HepG2 (cell line): ENCODE data around the gene KIAA0930. TPM values are rescaled to one million over a fixed set of nuclear protein-coding genes. Genes with fewer than 3 reads are reported as not detected.

Source experiments
- CEBPG ChIP-seq: IDR thresholded peaks from 2 replicates; pipeline ENCODE4 v1.6.1; 2016
- ELF3 ChIP-seq: IDR thresholded peaks from 2 replicates; pipeline ENCODE4 v1.6.1; 2016; ENCODE audit warnings: missing genetic modification reagents, missing compliant biosample characterization
- HDAC1 ChIP-seq: sonication (generic); formaldehyde crosslinking; IDR thresholded peaks from 2 replicates; pipeline ENCODE4 v1.5.1; 2020; ENCODE audit warnings: mild to moderate bottlenecking, missing genetic modification reagents
- HMGXB4 ChIP-seq, 2 experiments: sonication (generic) in 1 of 2; formaldehyde crosslinking in 1 of 2; IDR thresholded peaks; 2 replicates each; pipeline versions ENCODE4 v1.4.0 to v1.6.1; 2018 to 2020; ENCODE audit warnings: missing genetic modification reagents in 2 of 2, borderline replicate concordance in 1 of 2, low read depth in 1 of 2, mild to moderate bottlenecking in 1 of 2, missing biosample characterization in 1 of 2
- MATR3 ChIP-seq: sonication (generic); formaldehyde crosslinking; IDR thresholded peaks from 2 replicates; pipeline ENCODE4 v1.4.0; 2020; ENCODE audit warnings: missing genetic modification reagents
- MAX ChIP-seq: IDR thresholded peaks from 2 replicates; pipeline ENCODE4 v1.6.1; 2012; ENCODE audit warnings: inconsistent platforms
- MXD3 ChIP-seq: IDR thresholded peaks from 2 replicates; pipeline ENCODE4 v1.6.1; 2016; ENCODE audit warnings: mild to moderate bottlenecking, missing biosample characterization, missing genetic modification reagents
- NRL ChIP-seq: sonication (generic); formaldehyde crosslinking; IDR thresholded peaks from 2 replicates; pipeline ENCODE4 v1.5.0; 2020; ENCODE audit warnings: missing genetic modification reagents, mild to moderate bottlenecking, moderate library complexity, borderline replicate concordance
- RBM39 ChIP-seq: fragments of 200-400 bp; formaldehyde crosslinking; IDR thresholded peaks from one replicate; pipeline ENCODE4 v1.6.1; 2018; ENCODE audit warnings: antibody characterized with exemption, mild to moderate bottlenecking, low read depth, low read length; ENCODE audit not compliant: poor library complexity, severe bottlenecking
- SOX13 ChIP-seq, 3 experiments: fragments of 450-650 bp in 1 of 3; sonication (generic) in 1 of 3; formaldehyde crosslinking in 1 of 3; IDR thresholded peaks in 2 of 3; conservative IDR thresholded peaks in 1 of 3; 2 replicates each; pipeline versions ENCODE4 v1.5.0 to v1.6.1; 2016 to 2020; ENCODE audit warnings: antibody characterized with exemption in 1 of 3, mild to moderate bottlenecking in 1 of 3, missing compliant biosample characterization in 1 of 3, missing genetic modification reagents in 1 of 3, moderate library complexity in 1 of 3
- XRCC5 ChIP-seq: fragments of 200-400 bp; formaldehyde crosslinking; optimal IDR thresholded peaks from 2 replicates; pipeline ENCODE3; 2017; ENCODE audit warnings: mild to moderate bottlenecking, low read length
- YEATS2 ChIP-seq: sonication (generic); formaldehyde crosslinking; IDR thresholded peaks from 2 replicates; pipeline ENCODE4 v1.4.0; 2020; ENCODE audit warnings: missing genetic modification reagents, borderline replicate concordance
- ZBTB25 ChIP-seq: IDR thresholded peaks from 2 replicates; pipeline ENCODE4 v1.6.1; 2018; ENCODE audit warnings: missing genetic modification reagents
- ZNF136 ChIP-seq: sonication (generic); formaldehyde crosslinking; IDR thresholded peaks from 2 replicates; pipeline ENCODE4 v1.8.1; 2022; ENCODE audit warnings: low read depth, mild to moderate bottlenecking, moderate library complexity, missing genetic modification reagents
- ZNF264 ChIP-seq: sonication (generic); formaldehyde crosslinking; IDR thresholded peaks from 2 replicates; pipeline ENCODE4 v1.4.0; 2020; ENCODE audit warnings: missing genetic modification reagents
- ZNF407 ChIP-seq: sonication (generic); formaldehyde crosslinking; IDR thresholded peaks from one replicate; pipeline ENCODE4 v1.5.1; 2020; ENCODE audit warnings: mild to moderate bottlenecking, missing genetic modification reagents; ENCODE audit errors: not compliant biosample characterization
- ZNF501 ChIP-seq: sonication (generic); formaldehyde crosslinking; IDR thresholded peaks from 2 replicates; pipeline ENCODE4 v1.5.1; 2020; ENCODE audit warnings: mild to moderate bottlenecking, moderate library complexity, missing genetic modification reagents
- polyA plus RNA-seq, 8 experiments: library from polyadenylated mRNA; depleted of rRNA in 3 of 8; stranded (reverse) in 7 of 8; unstranded in 1 of 8; fragments of >200 nt; fragmentation: Illumina TruSeq in 4 of 8; extraction: Trizol in 4 of 8; gene quantifications; 2 replicates each; pipeline versions ENCODE4 v1.2.1 to v1.2.3, GENCODE V29; 2011 to 2016; ENCODE audit warnings: low read depth in 4 of 8, missing spikeins in 1 of 8, mixed read lengths in 1 of 8; ENCODE audit not compliant: insufficient read depth in 1 of 8
- total RNA-seq, 5 experiments: library from RNA; depleted of rRNA; stranded (reverse); fragments of >200 nt; fragmentation: Illumina TruSeq; extraction: Trizol; gene quantifications; 2 replicates each; pipeline ENCODE4 v1.2.3, GENCODE V29; 2016; ENCODE audit warnings: low read depth in 1 of 5

Gene KIAA0930
- total and polyA plus RNA-seq, 2 of the 13 experiments (the other 11 are each of a cell fraction or from before 2014, with no cell fraction given), result 27.0 to 38.2 TPM

GRCh38 chr22:45225732-45226502, 14.8 kb downstream of the KIAA0930 start (continued):
- TF ChIP-seq MAX (peak; percentile 78), ZNF136 (CRISPR knock-in tag) (no peak), ZBTB25 (CRISPR knock-in tag) (no peak), RBM39 (no peak), CEBPG (CRISPR knock-in tag) (peak; percentile 54), ELF3 (no peak), ZNF407 (CRISPR knock-in tag) (no peak), XRCC5 (peak; percentile 18), SOX13 (IDR thresholded peaks at IDR 0.05) (no peak), SOX13 (CRISPR knock-in tag; conservative IDR thresholded peaks at IDR 0.05 in 1 of 2, IDR thresholded peaks at IDR 0.05 in 1 of 2) (no peak), ZNF501 (CRISPR knock-in tag) (no peak), ZNF264 (CRISPR knock-in tag) (no peak), HMGXB4 (CRISPR knock-in tag; IDR thresholded peaks at IDR 0.05; ENCODE audit: borderline replicate concordance in 1 of 2, low read depth in 1 of 2) (no peak), MATR3 (CRISPR knock-in tag) (no peak), YEATS2 (CRISPR knock-in tag) (no peak), MXD3 (no peak), NRL (CRISPR knock-in tag) (no peak), HDAC1 (CRISPR knock-in tag) (no peak)
